Measurements from ENCODE around the gene CDC5L. TPM values are rescaled to one million over a fixed set of nuclear protein-coding genes. Genes with fewer than 3 reads are reported as not detected.

CDC5L gene
- polyA plus RNA-seq, 3 donors, result 4.9 to 10.2 (median 7.4) TPM

DNA sequence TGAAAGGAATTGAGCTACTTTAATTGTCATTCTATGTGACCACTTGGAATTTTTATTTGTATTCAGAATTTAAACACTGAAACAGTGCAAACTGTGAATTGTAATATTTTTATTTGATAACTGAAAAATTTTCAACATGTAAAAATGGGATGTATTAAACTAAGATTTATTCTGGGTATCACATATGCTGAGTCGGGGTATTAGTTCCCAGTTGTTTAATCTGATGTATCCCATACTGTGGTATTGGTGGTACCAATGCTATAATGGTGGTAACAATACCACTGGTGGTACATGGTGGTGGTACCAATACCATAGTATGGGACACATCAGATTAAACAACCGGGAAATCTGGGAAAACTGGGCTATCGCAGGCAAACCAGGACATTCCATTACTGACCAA lies 79.4 kb downstream of the CDC5L start:
- no peak overlapping the region for H3K27ac ChIP-seq (ENCODE audit: low read depth in 1 of 2, low read length in 2 of 2)
- WGBS (ENCODE audit: insufficient coverage), result 100% methylated on average over 1 of the region's 3 CpGs
- no peaks in the 10 kb centered on the region for H3K27me3 ChIP-seq (ENCODE audit: control insufficient read depth in 2 of 2, insufficient read depth in 2 of 2, low read length in 2 of 2)
- H3K36me3 ChIP-seq (replicated peaks in 1 of 2; ENCODE audit: control insufficient read depth in 1 of 2, insufficient read depth in 2 of 2, low read length in 2 of 2), result no peaks in the 10 kb centered on the region
- TF ChIP-seq, protein P1, sequence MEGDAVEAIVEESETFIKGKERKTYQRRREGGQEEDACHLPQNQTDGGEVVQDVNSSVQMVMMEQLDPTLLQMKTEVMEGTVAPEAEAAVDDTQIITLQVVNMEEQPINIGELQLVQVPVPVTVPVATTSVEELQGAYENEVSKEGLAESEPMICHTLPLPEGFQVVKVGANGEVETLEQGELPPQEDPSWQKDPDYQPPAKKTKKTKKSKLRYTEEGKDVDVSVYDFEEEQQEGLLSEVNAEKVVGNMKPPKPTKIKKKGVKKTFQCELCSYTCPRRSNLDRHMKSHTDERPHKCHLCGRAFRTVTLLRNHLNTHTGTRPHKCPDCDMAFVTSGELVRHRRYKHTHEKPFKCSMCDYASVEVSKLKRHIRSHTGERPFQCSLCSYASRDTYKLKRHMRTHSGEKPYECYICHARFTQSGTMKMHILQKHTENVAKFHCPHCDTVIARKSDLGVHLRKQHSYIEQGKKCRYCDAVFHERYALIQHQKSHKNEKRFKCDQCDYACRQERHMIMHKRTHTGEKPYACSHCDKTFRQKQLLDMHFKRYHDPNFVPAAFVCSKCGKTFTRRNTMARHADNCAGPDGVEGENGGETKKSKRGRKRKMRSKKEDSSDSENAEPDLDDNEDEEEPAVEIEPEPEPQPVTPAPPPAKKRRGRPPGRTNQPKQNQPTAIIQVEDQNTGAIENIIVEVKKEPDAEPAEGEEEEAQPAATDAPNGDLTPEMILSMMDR (IDR thresholded peaks at IDR 0.05), result no peak
- no peak overlapping the region for H2AFZ ChIP-seq (ENCODE audit: insufficient read depth, low read depth, low read length, poor library complexity, severe bottlenecking)
- peaks cover 0 to 1% (median 0%) of the 10 kb centered on the region in 7 donors for H3K9me3 Mint-ChIP-seq
- H3K36me3 Mint-ChIP-seq, result no peaks in the 10 kb centered on the region
- intact Hi-C loops (cut with micrococcal nuclease), result no loop called here
- H3K4me1 Mint-ChIP-seq, result no peaks in the 10 kb centered on the region
- H3K4me2 ChIP-seq (replicated peaks; ENCODE audit: extremely low read depth, low read length, poor library complexity, severe bottlenecking), result no peak overlapping the region
- H3K4me3 Mint-ChIP-seq, result no peak overlapping the region
- H3K79me2 ChIP-seq (ENCODE audit: insufficient read depth, low read length), result no peaks in the 10 kb centered on the region
- H3K4me1 ChIP-seq (ENCODE audit: control insufficient read depth in 1 of 2, insufficient read depth in 2 of 2, low read length in 2 of 2), result no peaks in the 10 kb centered on the region
- peaks cover 3 to 8% (median 3%) of the 10 kb centered on the region in 3 donors for H3K27me3 Mint-ChIP-seq (ENCODE audit: low read depth in 3 of 3)
- no peak overlapping the region for H3K9ac ChIP-seq (ENCODE audit: insufficient read depth, low read length, poor library complexity, severe bottlenecking)
- no peak for DNase-seq
- H3K4me3 ChIP-seq (replicated peaks in 1 of 3; ENCODE audit: low read depth in 2 of 3, low read length in 3 of 3), result no peak overlapping the region
- H4K20me1 ChIP-seq (ENCODE audit: insufficient read depth, low read length), result no peaks in the 10 kb centered on the region
- H3K9me3 ChIP-seq (replicated peaks in 1 of 2; ENCODE audit: control insufficient read depth in 1 of 2, insufficient read depth in 1 of 2, low read length in 2 of 2), result no peaks in the 10 kb centered on the region
- H3K27ac Mint-ChIP-seq, result no peak overlapping the region

DNA sequence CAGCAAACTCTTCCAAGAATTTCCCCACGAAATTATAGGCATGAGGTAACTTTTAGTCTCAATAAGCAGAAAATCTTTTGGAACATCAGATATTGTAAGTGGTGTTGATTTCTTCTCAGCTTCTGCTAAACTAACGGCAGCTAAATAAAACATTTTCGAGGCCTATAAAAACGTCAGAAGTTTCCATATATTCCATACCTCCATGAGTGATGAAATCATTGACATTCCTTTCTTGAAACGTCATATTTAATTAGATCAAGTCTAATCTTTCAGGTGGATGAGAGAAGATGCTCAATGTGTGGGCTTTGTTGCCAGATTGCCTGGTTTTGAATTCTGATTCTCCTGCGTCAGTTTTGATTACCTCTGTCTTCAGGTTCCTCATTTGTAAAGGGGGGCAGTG lies 81.3 kb downstream of the CDC5L start:
- H3K9me3 Mint-ChIP-seq, result no peaks in the 10 kb centered on the region
- Histone ChIP-seq H3K4me1 (ENCODE audit: control insufficient read depth in 1 of 2, insufficient read depth in 2 of 2, low read length in 2 of 2) (no peaks in the 10 kb centered on the region), H3K27me3 (ENCODE audit: control insufficient read depth in 2 of 2, insufficient read depth in 2 of 2, low read length in 2 of 2) (no peaks in the 10 kb centered on the region), H3K79me2 (ENCODE audit: insufficient read depth, low read length) (no peaks in the 10 kb centered on the region), H3K4me3 (replicated peaks in 1 of 3; ENCODE audit: low read depth in 2 of 3, low read length in 3 of 3) (no peak overlapping the region), H3K9me3 (replicated peaks in 1 of 2; ENCODE audit: control insufficient read depth in 1 of 2, insufficient read depth in 1 of 2, low read length in 2 of 2) (no peaks in the 10 kb centered on the region), H3K9ac (ENCODE audit: insufficient read depth, low read length, poor library complexity, severe bottlenecking) (no peak overlapping the region), H3K36me3 (replicated peaks in 1 of 2; ENCODE audit: control insufficient read depth in 1 of 2, insufficient read depth in 2 of 2, low read length in 2 of 2) (no peaks in the 10 kb centered on the region), H2AFZ (ENCODE audit: insufficient read depth, low read depth, low read length, poor library complexity, severe bottlenecking) (no peak overlapping the region), H3K27ac (ENCODE audit: low read depth in 1 of 2, low read length in 2 of 2) (no peak overlapping the region), H3K4me2 (replicated peaks; ENCODE audit: extremely low read depth, low read length, poor library complexity, severe bottlenecking) (no peak overlapping the region), H4K20me1 (ENCODE audit: insufficient read depth, low read length) (no peaks in the 10 kb centered on the region)
- peak overlapping the region in 1 of 2 donors; percentile 31 for H3K4me3 Mint-ChIP-seq
- no peak overlapping the region for H3K27ac Mint-ChIP-seq
- H3K27me3 Mint-ChIP-seq (ENCODE audit: low read depth in 3 of 3), result peaks cover 3 to 13% (median 5%) of the 10 kb centered on the region in 3 donors
- TF ChIP-seq, protein P1 (IDR thresholded peaks at IDR 0.05), result no peak
- H3K4me1 Mint-ChIP-seq, result peaks cover 5% of the 10 kb centered on the region
- intact Hi-C loops (cut with micrococcal nuclease), result no loop called here
- DNase-seq, result no peak
- no peaks in the 10 kb centered on the region for H3K36me3 Mint-ChIP-seq
- no CpG with 5 or more reads among the region's 6 CpGs for WGBS (ENCODE audit: insufficient coverage)
